ENCODE measurements around the gene BMAL1. TPM values are rescaled to one million over a fixed set of nuclear protein-coding genes. Genes with fewer than 3 reads are reported as not detected.
"Not testable (repeated sequence)": the region's sequence is repeated elsewhere in the genome, so short reads cannot be mapped to it uniquely, and the experiment has no call there.

BMAL1 gene
- total RNA-seq, 1 donor = 89.9 TPM

DNA sequence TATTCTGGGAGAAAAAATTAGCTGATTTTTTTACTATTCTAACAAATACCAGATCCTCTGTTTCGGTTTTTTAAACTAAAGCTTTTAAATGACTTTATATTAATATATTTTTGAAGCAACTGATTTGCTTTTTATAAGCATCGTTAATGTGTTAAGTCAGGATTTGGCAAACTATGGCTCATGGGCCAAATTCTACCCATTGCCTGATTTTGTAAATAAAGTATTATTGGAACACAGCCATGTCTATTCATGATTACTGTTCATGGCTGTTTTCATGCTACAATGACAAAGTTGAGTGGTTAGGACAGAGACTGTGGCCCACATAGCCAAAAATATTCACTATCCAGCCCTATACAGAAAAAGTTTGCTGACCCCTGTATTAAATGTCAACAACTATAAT, 155.8 kb downstream of the BMAL1 start:
- Histone ChIP-seq H3K9me3 (ENCODE audit: low read depth, low read length) (peaks cover 12% of the 10 kb centered on the region), H3K4me1 (ENCODE audit: insufficient read depth, low read length) (peaks cover 8% of the 10 kb centered on the region), H3K27me3 (ENCODE audit: insufficient read depth, low read length) (no peaks in the 10 kb centered on the region), H3K4me3 (ENCODE audit: low read length) (no peak overlapping the region)

DNA sequence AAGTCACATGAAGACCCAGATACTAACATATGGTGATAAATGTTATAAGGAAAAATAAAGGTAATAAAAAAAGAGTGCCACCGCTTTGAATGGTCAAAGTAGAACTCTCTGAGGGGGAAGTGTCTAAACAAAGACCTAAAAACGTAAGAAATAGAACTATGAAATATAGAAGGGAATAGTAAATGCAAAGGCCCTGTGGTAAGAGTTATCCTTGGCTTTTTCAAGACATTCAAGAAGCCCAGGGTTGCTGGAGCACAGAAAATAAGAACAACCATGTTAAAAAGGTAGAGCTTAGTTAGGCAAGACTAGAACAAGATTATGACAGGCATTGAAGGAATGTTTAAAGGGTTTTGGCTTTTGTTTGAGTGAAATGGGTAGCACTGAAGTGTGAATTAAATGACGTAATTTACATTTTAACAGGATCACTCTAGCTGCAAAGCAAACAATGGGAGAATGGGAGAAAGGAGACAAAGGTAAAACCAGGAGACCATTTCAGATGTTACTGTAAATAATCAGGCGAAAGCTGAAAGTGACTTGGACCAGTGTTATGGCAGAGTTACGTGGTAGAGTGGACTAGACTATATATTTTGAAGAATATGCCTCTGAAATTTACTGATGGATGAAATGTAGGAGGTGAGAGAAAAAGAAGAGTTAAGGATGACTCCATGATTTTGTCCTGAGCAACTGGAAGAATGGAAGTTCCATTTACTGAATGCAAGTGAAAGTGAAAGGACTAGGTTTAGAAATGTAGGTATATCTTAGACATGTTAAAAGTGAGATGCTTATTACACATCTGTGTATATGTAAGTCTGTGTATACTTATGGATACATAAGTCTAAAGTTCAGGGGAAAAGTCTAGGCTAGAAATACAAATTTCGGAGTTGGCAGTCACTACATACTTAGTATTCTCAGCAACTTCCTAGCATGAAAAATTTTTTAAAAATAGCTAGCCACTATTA, 156.9 kb downstream of the BMAL1 start:
- Histone ChIP-seq H3K27me3 (ENCODE audit: insufficient read depth, low read length) (no peaks in the 10 kb centered on the region), H3K9me3 (ENCODE audit: low read depth, low read length) (peaks cover under 1% of the 10 kb centered on the region), H3K4me3 (ENCODE audit: low read length) (no peak overlapping the region), H3K4me1 (ENCODE audit: insufficient read depth, low read length) (peaks cover 8% of the 10 kb centered on the region)

DNA sequence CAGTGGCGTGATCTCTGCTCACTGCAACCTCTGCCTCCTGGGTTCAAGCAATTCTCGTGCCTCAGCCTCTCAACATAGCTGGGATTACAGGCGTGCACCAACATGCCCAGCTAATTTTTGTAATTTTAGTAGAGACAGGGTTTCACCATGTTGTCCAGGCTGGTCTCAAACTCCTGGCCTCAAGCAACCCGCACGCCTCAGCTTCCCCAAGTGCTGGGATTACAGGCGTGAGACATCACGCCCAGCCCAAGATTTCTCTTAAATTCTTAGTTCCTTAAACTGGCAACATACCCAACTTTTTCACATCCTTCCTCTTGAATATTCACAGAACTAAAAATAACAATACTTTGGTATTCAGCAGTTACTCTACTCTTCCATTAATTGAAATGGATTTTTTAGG, 159.2 kb downstream of the BMAL1 start:
- H3K27me3 ChIP-seq (ENCODE audit: insufficient read depth, low read length); H3K9me3 ChIP-seq (ENCODE audit: low read depth, low read length); H3K4me1 ChIP-seq (ENCODE audit: insufficient read depth, low read length); H3K4me3 ChIP-seq (ENCODE audit: low read length): not testable (repeated sequence)

Other genes starting within 250 kb of the BMAL1 start
- 40.8 TPM for gene BTBD10, start 185.4 kb downstream of the BMAL1 start, total RNA-seq
- not detected for gene PTH, start 218.2 kb downstream of the BMAL1 start, total RNA-seq